HCT116 (cell line): Measurements from ENCODE around the gene RAI1. TPM values are rescaled to one million over a fixed set of nuclear protein-coding genes. Genes with fewer than 3 reads are reported as not detected.

Experiments
- ATAC-seq: fragments of 200-7000 bp; cut with Tn5 transposase; 2 replicates; pipeline ENCODE4 v1.9.1; 2020; ENCODE audit warnings: mild to moderate bottlenecking, moderate library complexity
- BruUV-seq: library from RNA; stranded (reverse); fragments of 400-500 nt; replicated peaks from 2 replicates; lab custom pipeline; 2021; lab: Mats Ljungman, UMichigan
- CTCF ChIA-PET: fragments of 300-600 bp; sonication (Branson Sonifier 250); formaldehyde crosslinking; loops from one replicate; lab custom pipeline; 2021; ENCODE audit warnings: antibody characterized with exemption; lab: Charles Lee
- POLR2A ChIA-PET: fragments of 300-600, 350-600 bp; sonication (Branson Sonifier 250); formaldehyde crosslinking; loops from one replicate; lab custom pipeline; 2021; ENCODE audit warnings: antibody characterized with exemption; lab: Charles Lee
- RAD21 ChIA-PET, 2 experiments: fragments of 300-600 bp; sonication (Branson Sonifier 250); formaldehyde crosslinking; loops; one replicate each; lab custom pipeline; 2023; ENCODE audit warnings: low total read pairs in 2 of 2; ENCODE audit not compliant: uncharacterized antibody in 2 of 2, unreplicated experiment in 2 of 2, low non-redundant PET in 1 of 2; lab: Charles Lee
- DNase-seq: peaks from one replicate; pipeline ENCODE4 v3.0.0-alpha.2; 2010; ENCODE audit warnings: low read depth, low spot score
- H2AFZ ChIP-seq: fragments of 200-600 bp; shearing (Covaris generic), sonication (generic); 2 replicates; pipeline ENCODE4 v1.6.1; 2017; ENCODE audit warnings: low read depth, mixed run types, mixed read lengths, antibody characterized with exemption, low read length; ENCODE audit not compliant: poor library complexity, severe bottlenecking
- H3K27ac ChIP-seq: 2 replicates; pipeline ENCODE4 v1.5.1; 2012; ENCODE audit warnings: low read depth, low read length
- H3K27me3 ChIP-seq: fragments of 200-600 bp; sonication (generic); 2 replicates; pipeline ENCODE4 v1.6.1; 2016; ENCODE audit warnings: mixed run types, low read length, mixed read lengths; ENCODE audit not compliant: insufficient read depth
- H3K36me3 ChIP-seq, 2 experiments: fragments of 200-500 bp in 1 of 2; fragments of 200-600 bp in 1 of 2; sonication (Bioruptor generic) in 1 of 2; sonication (generic) in 1 of 2; 2 replicates each; pipeline versions ENCODE4 v1.5.1 to v1.6.1; 2014 to 2016; ENCODE audit warnings: low read length in 2 of 2, inconsistent platforms in 1 of 2, mixed read lengths in 1 of 2, mixed run types in 1 of 2; ENCODE audit not compliant: insufficient read depth in 2 of 2, control insufficient read depth in 1 of 2
- H3K4me1 ChIP-seq, 2 experiments: fragments of 200-600 bp in 1 of 2; sonication (generic) in 1 of 2; 2 replicates each; pipeline versions ENCODE4 v1.5.1 to v1.6.1; 2012 to 2017; ENCODE audit warnings: low read length in 2 of 2, inconsistent platforms in 1 of 2, mild to moderate bottlenecking in 1 of 2, mixed read lengths in 1 of 2, mixed run types in 1 of 2, moderate library complexity in 1 of 2; ENCODE audit not compliant: insufficient read depth in 2 of 2, control insufficient read depth in 1 of 2
- H3K4me2 ChIP-seq: fragments of 200-600 bp; sonication (generic); 2 replicates; pipeline ENCODE4 v1.6.1; 2017; ENCODE audit warnings: mixed run types, low read length, mixed read lengths
- H3K4me3 ChIP-seq, 2 experiments: fragments of 200-600 bp in 1 of 2; sonication (generic) in 1 of 2; replicated peaks in 1 of 2; 2 replicates each; pipeline ENCODE4 v1.5.1; 2011 to 2016; ENCODE audit warnings: low read length in 2 of 2, control low read depth in 1 of 2, low read depth in 1 of 2, mild to moderate bottlenecking in 1 of 2, mixed read lengths in 1 of 2, mixed run types in 1 of 2
- H3K79me2 ChIP-seq: fragments of 200-600 bp; sonication (generic); 2 replicates; pipeline ENCODE4 v1.6.1; 2017; ENCODE audit warnings: mild to moderate bottlenecking, mixed run types, low read length, moderate library complexity, mixed read lengths; ENCODE audit not compliant: insufficient read depth
- H3K9ac ChIP-seq: fragments of 200-600 bp; sonication (generic); 2 replicates; pipeline ENCODE4 v1.6.1; 2016; ENCODE audit warnings: low read length, mixed read lengths
- H3K9me2 ChIP-seq: fragments of 200-600 bp; sonication (generic), shearing (Covaris generic); 2 replicates; pipeline ENCODE4 v1.6.1; 2017; ENCODE audit warnings: mixed run types, mild to moderate bottlenecking, moderate library complexity; ENCODE audit not compliant: insufficient read depth
- H3K9me3 ChIP-seq, 2 experiments: fragments of 200-500 bp in 1 of 2; fragments of 200-600 bp in 1 of 2; sonication (Bioruptor generic) in 1 of 2; sonication (generic) in 1 of 2; 2 replicates each; pipeline ENCODE4 v1.6.1; 2014 to 2017; ENCODE audit warnings: low read length in 2 of 2, mixed read lengths in 2 of 2, inconsistent platforms in 1 of 2, low read depth in 1 of 2, mild to moderate bottlenecking in 1 of 2, mixed run types in 1 of 2, moderate library complexity in 1 of 2; ENCODE audit not compliant: control insufficient read depth in 1 of 2, insufficient read depth in 1 of 2
- H4K20me1 ChIP-seq: fragments of 200-600 bp; sonication (generic), shearing (Covaris generic); 2 replicates; pipeline ENCODE4 v1.6.1; 2017; ENCODE audit warnings: mixed run types, mild to moderate bottlenecking, moderate library complexity; ENCODE audit not compliant: insufficient read depth
- ATF3 ChIP-seq: IDR thresholded peaks from 2 replicates; pipeline ENCODE4 v1.6.1; 2012
- CEBPB ChIP-seq: IDR thresholded peaks from 2 replicates; pipeline ENCODE4 v1.6.1; 2012; ENCODE audit warnings: low read depth
- EGR1 ChIP-seq: IDR thresholded peaks from 2 replicates; pipeline ENCODE4 v1.6.1; 2012; ENCODE audit warnings: low read depth
- FOSL1 ChIP-seq: IDR thresholded peaks from 2 replicates; pipeline ENCODE4 v1.6.1; 2012; ENCODE audit warnings: low read depth
- MAX ChIP-seq: IDR thresholded peaks from 2 replicates; pipeline ENCODE4 v1.6.1; 2012
- POLR2AphosphoS5 ChIP-seq: IDR thresholded peaks from 2 replicates; pipeline ENCODE4 v1.6.1; 2011; ENCODE audit warnings: mild to moderate bottlenecking, low read depth, low read length, moderate library complexity
- RAD21 ChIP-seq: IDR thresholded peaks from 2 replicates; pipeline ENCODE4 v1.6.1; 2012; ENCODE audit warnings: low read depth, mild to moderate bottlenecking
- SIN3A ChIP-seq: IDR thresholded peaks from 2 replicates; pipeline ENCODE4 v1.6.1; 2012; ENCODE audit warnings: low read depth
- TCF7L2 ChIP-seq: IDR thresholded peaks from 2 replicates; pipeline ENCODE4 v1.7.0; 2011; ENCODE audit warnings: borderline replicate concordance, inconsistent platforms; ENCODE audit not compliant: insufficient read depth, insufficient read length; ENCODE audit errors: extremely low read depth
- ZBTB33 ChIP-seq: IDR thresholded peaks from 2 replicates; pipeline ENCODE4 v1.6.1; 2011; ENCODE audit warnings: mild to moderate bottlenecking, low read length, moderate library complexity; ENCODE audit not compliant: insufficient replicate concordance; ENCODE audit errors: extremely low read depth
- ZNF274 ChIP-seq: fragments of 200-500 bp; sonication (Bioruptor generic); IDR thresholded peaks from 2 replicates; pipeline ENCODE4 v1.6.1; 2014; ENCODE audit warnings: mild to moderate bottlenecking, low read depth, low read length, inconsistent platforms
- intact Hi-C: fragments of 100-400 bp; cut with micrococcal nuclease; formaldehyde crosslinking; loops from 2 replicates; pipeline ENCODE4 v1.10.0; 2022
- total RNA-seq: library from RNA; stranded (reverse); gene quantifications from one replicate; pipeline ENCODE4 v1.2.1, GENCODE V29; 2021; ENCODE audit not compliant: unreplicated experiment

RAI1 gene
- total RNA-seq, 1 experiment from 2014 or later = 38.5 TPM

GRCh38 chr17:17816831-17817551 is 135.7 kb downstream of the RAI1 start:
- H2AFZ ChIP-seq = no peak overlapping the region
- H3K4me1 ChIP-seq = peaks cover 46% of the 10 kb centered on the region in 2 experiments
- peak overlapping the region; percentile 41; the same call in 1 of the 2 replicates for H3K27ac ChIP-seq
- no peaks in the 10 kb centered on the region for H3K9me3 ChIP-seq
- H3K4me3 ChIP-seq = no peak overlapping the region
- CTCF ChIA-PET = no interaction called here
- H3K27me3 ChIP-seq = no peaks in the 10 kb centered on the region
- POLR2A ChIA-PET = no interaction called here
- H3K4me2 ChIP-seq = no peak overlapping the region
- RAD21 ChIA-PET = no interaction called here
- TF ChIP-seq SIN3A = no peak
- TF ChIP-seq TCF7L2 = no peak
- no peak for TF ChIP-seq FOSL1
- TF ChIP-seq EGR1 = no peak
- no peak for TF ChIP-seq ZNF274
- TF ChIP-seq ATF3 = no peak
- TF ChIP-seq MAX = no peak
- no peak for TF ChIP-seq RAD21
- TF ChIP-seq ZBTB33 = no peak
- TF ChIP-seq CEBPB = no peak
- TF ChIP-seq POLR2AphosphoS5 = no peak
- DNase-seq (no peak), ATAC-seq (no peak)
- H3K9me2 ChIP-seq = no peaks in the 10 kb centered on the region
- no peak overlapping the region for H3K9ac ChIP-seq
- no peaks in the 10 kb centered on the region; the same call in 1 of the 2 replicates for H4K20me1 ChIP-seq
- intact Hi-C loops = no loop called here
- peaks cover 30 to 77% of the 10 kb centered on the region in 2 experiments for H3K36me3 ChIP-seq
- no TSS peak for BruUV-seq
- peaks cover 54% of the 10 kb centered on the region for H3K79me2 ChIP-seq
